Astrocyte of the cerebellum (primary cell): ENCODE results near the gene SEMA3B.

Experiments used
- DNase-seq: peaks from one replicate; pipeline ENCODE4 v3.0.0-alpha.2; 2011; ENCODE audit warnings: low read depth
- H3K4me3 ChIP-seq: 2 replicates; pipeline ENCODE4 v1.5.1; 2011; ENCODE audit warnings: mild to moderate bottlenecking, low read depth, low read length, moderate library complexity
- in situ Hi-C: cut with HindIII; loops from 2 replicates; pipeline ENCODE4 v1.10.0; 2017; ENCODE audit warnings: low sequenced_read_pairs
- TF ChIP-seq, protein P1 (sequence below): IDR thresholded peaks from 2 replicates; pipeline ENCODE4 v1.5.1; 2012; ENCODE audit warnings: low read length, low read depth, moderate library complexity, mild to moderate bottlenecking; ENCODE audit errors: missing control alignments

SEMA3B gene

DNA sequence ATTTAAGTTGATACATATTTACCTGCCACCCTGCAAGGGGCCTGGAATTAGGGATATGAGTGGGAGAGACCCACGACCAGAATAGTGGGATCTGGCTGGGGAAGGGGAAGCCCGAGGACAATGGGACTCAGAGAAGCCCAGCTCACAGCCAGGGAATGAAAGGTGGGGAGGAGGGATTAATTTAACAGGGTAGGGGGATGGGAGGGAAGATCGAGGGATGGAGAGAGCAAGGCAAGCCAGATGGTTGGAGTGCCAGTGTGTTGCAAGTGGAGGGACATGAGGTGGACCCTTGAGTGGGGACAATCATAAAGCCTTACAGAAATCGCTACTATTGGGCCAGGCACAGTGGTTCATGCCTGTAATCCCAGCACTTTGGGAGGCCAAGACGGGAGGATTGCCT, 37.4 kb upstream of the SEMA3B start:
- H3K4me3 ChIP-seq = no peak overlapping the region
- TF ChIP-seq, protein P1, sequence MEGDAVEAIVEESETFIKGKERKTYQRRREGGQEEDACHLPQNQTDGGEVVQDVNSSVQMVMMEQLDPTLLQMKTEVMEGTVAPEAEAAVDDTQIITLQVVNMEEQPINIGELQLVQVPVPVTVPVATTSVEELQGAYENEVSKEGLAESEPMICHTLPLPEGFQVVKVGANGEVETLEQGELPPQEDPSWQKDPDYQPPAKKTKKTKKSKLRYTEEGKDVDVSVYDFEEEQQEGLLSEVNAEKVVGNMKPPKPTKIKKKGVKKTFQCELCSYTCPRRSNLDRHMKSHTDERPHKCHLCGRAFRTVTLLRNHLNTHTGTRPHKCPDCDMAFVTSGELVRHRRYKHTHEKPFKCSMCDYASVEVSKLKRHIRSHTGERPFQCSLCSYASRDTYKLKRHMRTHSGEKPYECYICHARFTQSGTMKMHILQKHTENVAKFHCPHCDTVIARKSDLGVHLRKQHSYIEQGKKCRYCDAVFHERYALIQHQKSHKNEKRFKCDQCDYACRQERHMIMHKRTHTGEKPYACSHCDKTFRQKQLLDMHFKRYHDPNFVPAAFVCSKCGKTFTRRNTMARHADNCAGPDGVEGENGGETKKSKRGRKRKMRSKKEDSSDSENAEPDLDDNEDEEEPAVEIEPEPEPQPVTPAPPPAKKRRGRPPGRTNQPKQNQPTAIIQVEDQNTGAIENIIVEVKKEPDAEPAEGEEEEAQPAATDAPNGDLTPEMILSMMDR = no peak
- in situ Hi-C loops = no loop called here

DNA sequence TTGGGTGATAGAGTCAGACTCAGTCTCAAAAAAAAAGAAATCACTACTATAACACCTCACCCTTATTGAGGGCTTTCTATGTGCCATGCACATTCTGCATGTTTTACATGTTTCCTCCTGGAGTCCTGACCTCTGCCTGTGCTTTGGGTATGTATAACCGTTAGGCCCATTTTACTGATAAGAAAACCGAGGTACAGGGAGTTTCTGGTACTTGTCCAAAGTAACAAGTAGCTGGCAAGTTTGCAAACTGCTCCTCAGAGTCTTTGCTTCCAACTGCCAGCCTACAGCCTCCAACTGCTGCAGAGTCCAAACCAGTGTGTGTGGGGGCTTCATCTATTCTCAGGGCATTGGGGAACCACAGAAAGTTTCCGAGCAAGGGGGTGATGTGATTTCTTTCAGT, 36.6 kb upstream of the SEMA3B start:
- in situ Hi-C loops = no loop called here
- no peak overlapping the region for H3K4me3 ChIP-seq
- no peak for DNase-seq
- TF ChIP-seq, protein P1 = no peak

More for the DNA sequence above, 37.4 kb upstream of the SEMA3B start:
- no peak for DNase-seq

DNA sequence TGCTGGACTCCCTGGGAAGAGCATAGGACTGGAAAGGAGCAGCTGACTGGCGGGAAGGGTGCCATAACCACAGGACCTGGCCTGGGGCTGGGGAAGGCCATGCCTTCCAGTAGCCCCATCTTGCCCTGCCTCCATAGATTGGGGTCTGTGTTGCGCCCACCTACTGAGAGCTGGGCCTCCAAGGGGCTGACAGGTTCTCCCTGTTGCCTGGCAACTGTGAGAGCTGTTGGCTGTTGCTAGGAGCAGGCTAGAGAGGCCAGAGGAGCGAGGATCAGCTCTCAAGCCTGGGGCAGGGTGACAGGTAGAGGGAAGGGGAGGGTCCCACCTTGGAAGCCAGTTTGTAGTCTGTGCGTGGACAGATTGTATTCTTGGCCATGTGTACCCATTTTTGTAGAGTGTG, 35.8 kb upstream of the SEMA3B start:
- DNase-seq = no peak
- no peak overlapping the region for H3K4me3 ChIP-seq
- in situ Hi-C loops = no loop called here
- TF ChIP-seq, protein P1 = no peak

DNA sequence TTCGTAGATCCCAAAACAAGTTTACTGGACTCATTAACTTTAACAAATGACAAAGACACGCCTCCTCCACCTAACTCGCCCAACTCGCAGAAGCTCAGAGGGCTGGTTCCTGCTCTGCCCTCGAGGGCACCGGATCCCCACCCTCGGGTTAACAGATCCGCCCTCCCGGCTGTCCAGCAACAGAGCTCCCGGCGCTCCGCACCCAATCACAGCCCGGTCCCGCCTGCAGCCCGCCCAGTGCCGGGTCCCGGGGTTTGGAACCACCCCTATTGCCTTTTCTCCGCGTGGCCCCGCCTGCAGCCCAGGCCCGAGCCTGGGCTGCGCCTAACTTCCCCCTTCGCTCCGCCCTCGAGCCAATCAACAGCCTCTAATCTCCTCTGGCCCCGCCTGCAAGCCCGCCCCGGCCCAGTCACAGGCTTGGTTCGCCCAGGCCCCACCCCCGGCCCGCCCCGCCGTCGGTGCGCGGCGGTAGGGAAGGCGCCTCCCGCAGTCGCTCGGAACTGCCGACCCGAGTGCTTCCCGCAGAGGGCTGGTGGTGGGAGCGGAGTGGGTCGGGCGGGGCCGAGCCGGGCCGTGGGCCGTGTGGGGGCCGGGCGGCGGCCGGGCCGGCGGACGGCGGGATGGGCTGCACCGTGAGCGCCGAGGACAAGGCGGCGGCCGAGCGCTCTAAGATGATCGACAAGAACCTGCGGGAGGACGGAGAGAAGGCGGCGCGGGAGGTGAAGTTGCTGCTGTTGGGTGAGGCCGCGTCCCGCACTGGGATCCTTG, 33.0 kb upstream of the SEMA3B start, which contains the start of gene GNAI2:
Gene GNAI2, plus strand, starts transcription at position 489 of the 768 bp plus-strand sequence. Its CDS starts 132 bp downstream, at position 621.
- peak within 1 kb of the TSS; percentile 94 for H3K4me3 ChIP-seq
- peak; percentile 93 for DNase-seq
- in situ Hi-C loops = no loop called here
- TF ChIP-seq, protein P1 = no peak

DNA sequence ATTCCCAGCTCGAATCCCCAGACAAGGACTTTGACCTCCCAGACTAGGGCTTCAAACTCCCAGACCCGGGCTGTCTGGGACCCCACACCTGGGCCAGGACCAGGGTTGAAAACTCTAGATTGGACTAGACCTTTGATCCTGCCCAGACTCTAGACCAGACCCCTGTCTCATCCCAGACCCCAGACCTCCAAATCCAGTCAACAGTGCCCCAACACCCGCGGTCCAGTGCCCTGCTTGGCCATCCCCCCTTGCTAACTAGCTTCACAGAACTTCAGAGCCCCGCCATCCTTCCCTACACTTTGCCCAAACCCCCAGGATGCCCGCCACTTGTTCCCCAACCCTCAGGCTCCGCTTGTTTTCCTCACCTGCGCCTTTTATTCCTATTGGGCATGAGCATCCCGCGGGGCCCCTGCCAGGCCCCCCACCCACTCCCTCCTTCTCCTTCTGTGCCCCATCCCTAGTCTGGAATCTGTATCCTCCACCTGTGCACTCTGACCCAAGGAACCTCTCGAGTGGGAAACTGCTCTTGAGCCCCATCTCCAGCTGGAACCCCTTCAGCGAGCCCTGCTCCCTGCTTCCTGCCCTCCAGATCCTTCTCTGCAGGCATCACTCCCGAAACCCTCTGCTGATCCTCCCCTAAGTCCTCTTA, 32.3 kb upstream of the SEMA3B start:
- in situ Hi-C loops = no loop called here
- no peak for DNase-seq
- TF ChIP-seq, protein P1 = no peak
- H3K4me3 ChIP-seq = peak overlapping the region; percentile 94

DNA sequence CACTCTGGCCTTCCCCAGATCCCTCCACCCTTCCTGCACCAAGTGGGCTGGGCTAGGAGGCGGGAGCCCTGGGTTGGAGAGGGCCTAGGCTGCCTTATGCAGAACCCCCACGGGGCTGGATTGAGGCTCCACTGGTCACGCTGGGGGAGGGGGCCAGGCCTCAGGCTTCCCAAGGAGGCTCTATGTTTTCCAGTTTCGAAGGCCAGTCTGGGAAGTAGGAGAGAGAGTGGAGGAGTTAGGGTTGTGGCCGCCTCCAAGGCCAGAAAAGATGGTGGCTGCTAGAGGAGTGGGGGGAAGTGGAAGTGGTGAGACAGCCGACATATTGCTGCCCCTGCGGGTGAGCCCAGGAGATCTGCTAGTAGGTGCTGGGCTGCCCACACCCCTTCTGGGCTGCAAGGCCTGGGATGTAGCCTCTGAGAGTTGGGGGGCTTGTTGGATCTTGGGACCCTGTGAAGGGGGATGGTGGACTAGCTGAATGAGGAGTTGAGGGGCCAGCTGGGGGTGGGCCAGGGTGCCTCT, 31.8 kb upstream of the SEMA3B start:
- H3K4me3 ChIP-seq = peak overlapping the region; percentile 94
- in situ Hi-C loops = no loop called here
- TF ChIP-seq, protein P1 = no peak
- no peak for DNase-seq
